Aorta (tissue), 5 donors: ENCODE measurements around the gene PIGL. TPM values are rescaled to one million over a fixed set of nuclear protein-coding genes. Genes with fewer than 3 reads are reported as not detected.

Source experiments
- ATAC-seq: fragments of 200-7000 bp; cut with Tn5 transposase; one replicate; pipeline ENCODE4 v1.9.1; 2022; ENCODE audit warnings: moderate library complexity; ENCODE audit not compliant: low FRiP score
- DNase-seq, 2 donors: peaks; one replicate each; pipeline ENCODE4 v3.0.0-alpha.2; 2020
- H3K27ac ChIP-seq, 2 donors: one replicate each; pipeline ENCODE4 v1.5.1; 2013; ENCODE audit warnings: low read length in 2 of 2, mild to moderate bottlenecking in 2 of 2, moderate library complexity in 2 of 2, control low read depth in 1 of 2, inconsistent platforms in 1 of 2, low read depth in 1 of 2
- H3K27me3 ChIP-seq, 2 donors: one replicate each; pipeline ENCODE4 v1.6.1; 2013; ENCODE audit warnings: control low read depth in 1 of 2, low read length in 1 of 2, mild to moderate bottlenecking in 1 of 2, moderate library complexity in 1 of 2; ENCODE audit not compliant: insufficient read depth in 2 of 2, control insufficient read depth in 1 of 2
- H3K36me3 ChIP-seq, 2 donors: one replicate each; pipeline ENCODE4 v1.6.1; 2013; ENCODE audit warnings: control low read depth in 1 of 2, low read length in 1 of 2, mild to moderate bottlenecking in 1 of 2; ENCODE audit not compliant: insufficient read depth in 2 of 2, control insufficient read depth in 1 of 2
- H3K4me1 ChIP-seq, 2 donors: one replicate each; pipeline ENCODE4 v1.6.1; 2013; ENCODE audit warnings: low read length in 2 of 2, control low read depth in 1 of 2, mild to moderate bottlenecking in 1 of 2, moderate library complexity in 1 of 2; ENCODE audit not compliant: insufficient read depth in 2 of 2, control insufficient read depth in 1 of 2
- H3K4me3 ChIP-seq, 2 donors: one replicate each; pipeline ENCODE4 v1.5.1; 2013; ENCODE audit warnings: low read length in 2 of 2, control low read depth in 1 of 2, mild to moderate bottlenecking in 1 of 2
- H3K9me3 ChIP-seq: one replicate; pipeline ENCODE4 v1.6.1; 2013; ENCODE audit warnings: mild to moderate bottlenecking, low read length; ENCODE audit not compliant: control insufficient read depth
- WGBS, 2 donors: extraction: QIAGEN DNeasy Blood & Tissue Kit; methylation state at CpG; one replicate each; pipeline ENCODE4 v1.1.7; 2013; 5-methylcytosine and 5-hydroxymethylcytosine counted together
- intact Hi-C, 2 donors: fragments of 100-400 bp; cut with DNase I; formaldehyde crosslinking; loops; one replicate each; pipeline versions ENCODE4 v1.14.2 to v1.15.0; 2022
- microRNA-seq, 2 donors: library from miRNA; unstranded; fragments of <30 nt; microRNA quantifications; one replicate each; pipeline ENCODE4 v1.2.0, GENCODE V29; 2020
- polyA plus RNA-seq, 2 donors: library from polyadenylated mRNA; stranded (reverse); fragments of 200-250 nt; gene quantifications; one replicate each; pipeline ENCODE4 v1.2.3, GENCODE V29; 2013
- total RNA-seq, 2 donors: library from RNA; stranded (reverse); fragmentation: NEBNext Ultra II Directional; extraction: Animal tissue kit (Norgen Biotek cat#: 25700); gene quantifications; one replicate each; pipeline ENCODE4 v1.2.1, GENCODE V29; 2021
- donor health status: healthy with polysubstance abuse.
- donor health status: Bipolar disorder and iron deficiency.
- donor health status: DM: no; HTN: no; CAD: no.
- donor health status: DM: no; HTN: no; CAD: no.
- donor health status: DM: yes; HTN: yes; CAD: no.

PIGL gene
- total and polyA plus RNA-seq, 4 donors = 36.1 to 53.4 (median 53.3) TPM; not detected in 1

DNA sequence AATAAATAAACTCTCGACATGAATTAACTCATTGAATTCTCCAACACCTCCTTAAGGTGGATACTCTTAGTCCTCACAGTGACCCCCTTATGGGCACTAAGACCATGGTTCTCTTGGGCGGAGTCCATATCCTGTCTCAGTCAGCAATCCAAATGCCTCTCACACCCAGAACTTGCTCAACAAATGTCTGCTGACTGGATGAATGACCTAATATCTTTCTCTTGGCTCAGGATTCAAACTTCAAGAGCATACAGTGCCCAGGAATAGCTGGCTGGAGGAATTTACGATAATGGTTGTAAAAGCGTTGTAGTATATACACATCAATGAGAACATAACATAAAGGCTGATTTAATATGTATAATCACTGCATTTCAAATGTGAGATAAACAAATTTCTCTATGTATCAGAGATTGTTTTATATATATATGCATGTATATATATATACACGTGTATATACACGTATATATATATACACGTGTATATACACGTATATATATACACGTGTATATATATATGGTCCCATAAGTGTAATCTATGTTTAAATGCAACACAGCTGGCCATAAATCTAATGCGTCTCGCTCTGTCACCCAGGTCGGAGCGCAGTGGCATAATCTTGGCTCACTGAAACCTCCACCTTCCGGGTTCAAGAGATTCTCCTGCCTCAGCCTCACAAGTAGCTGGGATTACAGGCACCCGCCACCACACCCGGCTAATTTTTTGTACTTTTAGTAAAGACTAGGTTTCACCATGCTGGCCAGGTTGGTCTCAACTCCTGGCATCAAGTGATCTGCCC, 157.3 kb downstream of the PIGL start:
- H3K27ac ChIP-seq = no peak overlapping the region
- 21 to 24% methylated on average over 16 of the region's 16 CpGs for WGBS, 2 donors
- no peaks in the 10 kb centered on the region for H3K27me3 ChIP-seq
- intact Hi-C loops = no loop called here
- ATAC-seq = peak; percentile 80
- H3K36me3 ChIP-seq = no peaks in the 10 kb centered on the region
- peaks cover 0 to 4% of the 10 kb centered on the region in 2 donors for H3K4me1 ChIP-seq
- DNase-seq = peak in 1 of 2 donors; percentile 53
- H3K4me3 ChIP-seq = no peak overlapping the region
- H3K9me3 ChIP-seq = no peaks in the 10 kb centered on the region

Small RNA genes within 50 kb of the gene (microRNA-seq; reads per million reads assigned to microRNA genes)
- 0 reads per million in 2 donors for gene MIR1288

Other genes with a start within 250 kb of the PIGL start
- 10 to 100 TPM; 14.6 to 15.3 TPM for gene ZSWIM7, start 217.5 kb upstream of the PIGL start, total RNA-seq
- gene ZSWIM7, start 217.5 kb upstream of the PIGL start, polyA plus RNA-seq = 10 to 100 TPM; 29.6 to 38.1 TPM
- gene TTC19, start 217.4 kb upstream of the PIGL start, total RNA-seq = 10 to 100 TPM; 25.9 to 32.4 TPM
- 10 to 100 TPM; 12.4 to 18.3 TPM for gene TTC19, start 217.4 kb upstream of the PIGL start, polyA plus RNA-seq
- 100 to 1,000 TPM; 134 to 144 TPM for gene NCOR1, start 1.7 kb upstream of the PIGL start, total RNA-seq
- gene NCOR1, start 1.7 kb upstream of the PIGL start, polyA plus RNA-seq = 100 to 1,000 TPM; 147 to 323 TPM
- gene CENPV, start 136.3 kb downstream of the PIGL start, total RNA-seq = 10 to 100 TPM in 1 of 2 donors, 1 to 10 TPM in 1; 9.5 to 24.8 TPM
- gene CENPV, start 136.3 kb downstream of the PIGL start, polyA plus RNA-seq = 10 to 100 TPM; 17.2 to 33.8 TPM
- 100 to 1,000 TPM; 809 to 914 TPM for gene UBB, start 163.9 kb downstream of the PIGL start, total RNA-seq
- 1,000 to 10,000 TPM in 1 of 2 donors, 100 to 1,000 TPM in 1; 929 to 1,130 TPM for gene UBB, start 163.9 kb downstream of the PIGL start, polyA plus RNA-seq
- 10 to 100 TPM; 33.4 to 40.3 TPM for gene TRPV2, start 198.4 kb downstream of the PIGL start, total RNA-seq
- gene TRPV2, start 198.4 kb downstream of the PIGL start, polyA plus RNA-seq = 10 to 100 TPM in 1 of 2 donors, 1 to 10 TPM in 1; 8.5 to 27.7 TPM